ENCODE results near the gene GPR137B.

GPR137B gene

DNA sequence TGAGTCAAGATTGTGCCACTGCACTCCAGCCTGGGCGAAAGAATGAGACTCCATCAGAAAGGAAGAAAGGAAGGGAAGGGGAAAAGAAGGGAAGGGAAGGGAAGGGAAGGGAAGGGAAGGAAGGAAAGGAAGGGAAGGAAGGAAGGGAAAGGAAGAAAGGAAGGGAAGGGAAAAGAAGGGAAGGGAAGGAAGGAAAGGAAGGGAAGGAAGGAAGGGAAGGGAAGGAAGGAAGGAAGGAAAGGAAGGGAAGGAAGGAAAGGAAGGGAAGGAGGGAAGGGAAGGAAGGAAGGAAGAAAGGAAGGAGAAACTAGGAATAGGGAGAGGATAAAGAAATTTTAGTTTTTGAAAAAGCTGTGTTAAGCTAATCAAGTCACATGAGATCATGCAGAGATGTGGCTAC, 44.1 kb upstream of the GPR137B start (continued):
- TF ChIP-seq, protein P1, sequence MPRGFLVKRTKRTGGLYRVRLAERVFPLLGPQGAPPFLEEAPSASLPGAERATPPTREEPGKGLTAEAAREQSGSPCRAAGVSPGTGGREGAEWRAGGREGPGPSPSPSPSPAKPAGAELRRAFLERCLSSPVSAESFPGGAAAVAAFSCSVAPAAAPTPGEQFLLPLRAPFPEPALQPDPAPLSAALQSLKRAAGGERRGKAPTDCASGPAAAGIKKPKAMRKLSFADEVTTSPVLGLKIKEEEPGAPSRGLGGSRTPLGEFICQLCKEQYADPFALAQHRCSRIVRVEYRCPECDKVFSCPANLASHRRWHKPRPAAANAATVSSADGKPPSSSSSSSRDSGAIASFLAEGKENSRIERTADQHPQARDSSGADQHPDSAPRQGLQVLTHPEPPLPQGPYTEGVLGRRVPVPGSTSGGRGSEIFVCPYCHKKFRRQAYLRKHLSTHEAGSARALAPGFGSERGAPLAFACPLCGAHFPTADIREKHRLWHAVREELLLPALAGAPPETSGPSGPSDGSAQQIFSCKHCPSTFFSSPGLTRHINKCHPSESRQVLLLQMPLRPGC (tag by site-specific recombination; IDR thresholded peaks at IDR 0.05), result no peak
- TF ChIP-seq OVOL3 (tag by site-specific recombination; IDR thresholded peaks at IDR 0.05) (no peak), ZFP41 (tag by site-specific recombination; IDR thresholded peaks at IDR 0.05; ENCODE audit: borderline replicate concordance) (no peak), ZNF423 (tag by site-specific recombination; IDR thresholded peaks at IDR 0.05) (no peak), ZFP3 (tag by site-specific recombination; IDR thresholded peaks at IDR 0.05; ENCODE audit: low read depth) (no peak), MYNN (tag by site-specific recombination; IDR thresholded peaks at IDR 0.05; ENCODE audit: borderline replicate concordance) (no peak), ZNF658 (tag by site-specific recombination; IDR thresholded peaks at IDR 0.05) (no peak), PRDM1 (tag by site-specific recombination; IDR thresholded peaks at IDR 0.05) (peak; percentile 88), SALL2 (tag by site-specific recombination; IDR thresholded peaks at IDR 0.05; ENCODE audit: borderline replicate concordance) (no peak; the same call in 1 of the 2 replicates), KLF7 (tag by site-specific recombination; IDR thresholded peaks at IDR 0.05; ENCODE audit: borderline replicate concordance) (no peak), ZNF510 (tag by site-specific recombination; IDR thresholded peaks at IDR 0.05; ENCODE audit: insufficient replicate concordance) (no peak), ZNF239 (tag by site-specific recombination; IDR thresholded peaks at IDR 0.05) (peak; percentile 39; the same call in 1 of the 2 replicates), SCRT1 (tag by site-specific recombination; IDR thresholded peaks at IDR 0.05; ENCODE audit: borderline replicate concordance) (no peak), ZNF473 (tag by site-specific recombination; IDR thresholded peaks at IDR 0.05) (no peak), ZNF426 (tag by site-specific recombination; IDR thresholded peaks at IDR 0.05) (no peak), ZFP37 (tag by site-specific recombination; IDR thresholded peaks at IDR 0.05) (no peak), ZNF561 (tag by site-specific recombination; IDR thresholded peaks at IDR 0.05; ENCODE audit: borderline replicate concordance) (no peak), ZNF544 (tag by site-specific recombination; IDR thresholded peaks at IDR 0.05) (0 out of 2 replicates have a peak, but pooled peaks have one; percentile 53), TCF7L2 (IDR thresholded peaks at IDR 0.05; ENCODE audit: borderline replicate concordance, low read depth, low read length) (no peak), BCL11A (tag by site-specific recombination; IDR thresholded peaks at IDR 0.05; ENCODE audit: low read depth) (no peak)
- TF ChIP-seq, protein P2, sequence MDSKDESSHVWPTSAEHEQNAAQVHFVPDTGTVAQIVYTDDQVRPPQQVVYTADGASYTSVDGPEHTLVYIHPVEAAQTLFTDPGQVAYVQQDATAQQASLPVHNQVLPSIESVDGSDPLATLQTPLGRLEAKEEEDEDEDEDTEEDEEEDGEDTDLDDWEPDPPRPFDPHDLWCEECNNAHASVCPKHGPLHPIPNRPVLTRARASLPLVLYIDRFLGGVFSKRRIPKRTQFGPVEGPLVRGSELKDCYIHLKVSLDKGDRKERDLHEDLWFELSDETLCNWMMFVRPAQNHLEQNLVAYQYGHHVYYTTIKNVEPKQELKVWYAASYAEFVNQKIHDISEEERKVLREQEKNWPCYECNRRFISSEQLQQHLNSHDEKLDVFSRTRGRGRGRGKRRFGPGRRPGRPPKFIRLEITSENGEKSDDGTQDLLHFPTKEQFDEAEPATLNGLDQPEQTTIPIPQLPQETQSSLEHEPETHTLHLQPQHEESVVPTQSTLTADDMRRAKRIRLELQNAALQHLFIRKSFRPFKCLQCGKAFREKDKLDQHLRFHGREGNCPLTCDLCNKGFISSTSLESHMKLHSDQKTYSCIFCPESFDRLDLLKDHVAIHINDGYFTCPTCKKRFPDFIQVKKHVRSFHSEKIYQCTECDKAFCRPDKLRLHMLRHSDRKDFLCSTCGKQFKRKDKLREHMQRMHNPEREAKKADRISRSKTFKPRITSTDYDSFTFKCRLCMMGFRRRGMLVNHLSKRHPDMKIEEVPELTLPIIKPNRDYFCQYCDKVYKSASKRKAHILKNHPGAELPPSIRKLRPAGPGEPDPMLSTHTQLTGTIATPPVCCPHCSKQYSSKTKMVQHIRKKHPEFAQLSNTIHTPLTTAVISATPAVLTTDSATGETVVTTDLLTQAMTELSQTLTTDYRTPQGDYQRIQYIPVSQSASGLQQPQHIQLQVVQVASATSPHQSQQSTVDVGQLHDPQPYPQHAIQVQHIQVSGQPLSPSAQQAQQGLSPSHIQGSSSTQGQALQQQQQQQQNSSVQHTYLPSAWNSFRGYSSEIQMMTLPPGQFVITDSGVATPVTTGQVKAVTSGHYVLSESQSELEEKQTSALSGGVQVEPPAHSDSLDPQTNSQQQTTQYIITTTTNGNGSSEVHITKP (tag by site-specific recombination; IDR thresholded peaks at IDR 0.05), result no peak
- TF ChIP-seq, protein P3, sequence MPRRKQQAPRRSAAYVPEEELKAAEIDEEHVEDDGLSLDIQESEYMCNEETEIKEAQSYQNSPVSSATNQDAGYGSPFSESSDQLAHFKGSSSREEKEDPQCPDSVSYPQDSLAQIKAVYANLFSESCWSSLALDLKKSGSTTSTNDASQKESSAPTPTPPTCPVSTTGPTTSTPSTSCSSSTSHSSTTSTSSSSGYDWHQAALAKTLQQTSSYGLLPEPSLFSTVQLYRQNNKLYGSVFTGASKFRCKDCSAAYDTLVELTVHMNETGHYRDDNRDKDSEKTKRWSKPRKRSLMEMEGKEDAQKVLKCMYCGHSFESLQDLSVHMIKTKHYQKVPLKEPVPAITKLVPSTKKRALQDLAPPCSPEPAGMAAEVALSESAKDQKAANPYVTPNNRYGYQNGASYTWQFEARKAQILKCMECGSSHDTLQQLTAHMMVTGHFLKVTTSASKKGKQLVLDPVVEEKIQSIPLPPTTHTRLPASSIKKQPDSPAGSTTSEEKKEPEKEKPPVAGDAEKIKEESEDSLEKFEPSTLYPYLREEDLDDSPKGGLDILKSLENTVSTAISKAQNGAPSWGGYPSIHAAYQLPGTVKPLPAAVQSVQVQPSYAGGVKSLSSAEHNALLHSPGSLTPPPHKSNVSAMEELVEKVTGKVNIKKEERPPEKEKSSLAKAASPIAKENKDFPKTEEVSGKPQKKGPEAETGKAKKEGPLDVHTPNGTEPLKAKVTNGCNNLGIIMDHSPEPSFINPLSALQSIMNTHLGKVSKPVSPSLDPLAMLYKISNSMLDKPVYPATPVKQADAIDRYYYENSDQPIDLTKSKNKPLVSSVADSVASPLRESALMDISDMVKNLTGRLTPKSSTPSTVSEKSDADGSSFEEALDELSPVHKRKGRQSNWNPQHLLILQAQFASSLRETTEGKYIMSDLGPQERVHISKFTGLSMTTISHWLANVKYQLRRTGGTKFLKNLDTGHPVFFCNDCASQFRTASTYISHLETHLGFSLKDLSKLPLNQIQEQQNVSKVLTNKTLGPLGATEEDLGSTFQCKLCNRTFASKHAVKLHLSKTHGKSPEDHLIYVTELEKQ (tag by site-specific recombination; IDR thresholded peaks at IDR 0.05; ENCODE audit: borderline replicate concordance), result no peak
- TF ChIP-seq, protein P4, sequence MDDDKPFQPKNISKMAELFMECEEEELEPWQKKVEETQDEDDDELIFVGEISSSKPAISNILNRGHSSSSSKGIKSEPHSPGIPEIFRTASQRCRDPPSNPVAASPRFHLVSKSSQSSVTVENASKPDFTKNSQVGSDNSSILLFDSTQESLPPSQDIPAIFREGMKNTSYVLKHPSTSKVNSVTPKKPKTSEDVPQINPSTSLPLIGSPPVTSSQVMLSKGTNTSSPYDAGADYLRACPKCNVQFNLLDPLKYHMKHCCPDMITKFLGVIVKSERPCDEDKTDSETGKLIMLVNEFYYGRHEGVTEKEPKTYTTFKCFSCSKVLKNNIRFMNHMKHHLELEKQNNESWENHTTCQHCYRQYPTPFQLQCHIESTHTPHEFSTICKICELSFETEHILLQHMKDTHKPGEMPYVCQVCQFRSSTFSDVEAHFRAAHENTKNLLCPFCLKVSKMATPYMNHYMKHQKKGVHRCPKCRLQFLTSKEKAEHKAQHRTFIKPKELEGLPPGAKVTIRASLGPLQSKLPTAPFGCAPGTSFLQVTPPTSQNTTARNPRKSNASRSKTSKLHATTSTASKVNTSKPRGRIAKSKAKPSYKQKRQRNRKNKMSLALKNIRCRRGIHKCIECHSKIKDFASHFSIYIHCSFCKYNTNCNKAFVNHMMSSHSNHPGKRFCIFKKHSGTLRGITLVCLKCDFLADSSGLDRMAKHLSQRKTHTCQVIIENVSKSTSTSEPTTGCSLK (tag by site-specific recombination; IDR thresholded peaks at IDR 0.05), result no peak
- TF ChIP-seq, protein P5, sequence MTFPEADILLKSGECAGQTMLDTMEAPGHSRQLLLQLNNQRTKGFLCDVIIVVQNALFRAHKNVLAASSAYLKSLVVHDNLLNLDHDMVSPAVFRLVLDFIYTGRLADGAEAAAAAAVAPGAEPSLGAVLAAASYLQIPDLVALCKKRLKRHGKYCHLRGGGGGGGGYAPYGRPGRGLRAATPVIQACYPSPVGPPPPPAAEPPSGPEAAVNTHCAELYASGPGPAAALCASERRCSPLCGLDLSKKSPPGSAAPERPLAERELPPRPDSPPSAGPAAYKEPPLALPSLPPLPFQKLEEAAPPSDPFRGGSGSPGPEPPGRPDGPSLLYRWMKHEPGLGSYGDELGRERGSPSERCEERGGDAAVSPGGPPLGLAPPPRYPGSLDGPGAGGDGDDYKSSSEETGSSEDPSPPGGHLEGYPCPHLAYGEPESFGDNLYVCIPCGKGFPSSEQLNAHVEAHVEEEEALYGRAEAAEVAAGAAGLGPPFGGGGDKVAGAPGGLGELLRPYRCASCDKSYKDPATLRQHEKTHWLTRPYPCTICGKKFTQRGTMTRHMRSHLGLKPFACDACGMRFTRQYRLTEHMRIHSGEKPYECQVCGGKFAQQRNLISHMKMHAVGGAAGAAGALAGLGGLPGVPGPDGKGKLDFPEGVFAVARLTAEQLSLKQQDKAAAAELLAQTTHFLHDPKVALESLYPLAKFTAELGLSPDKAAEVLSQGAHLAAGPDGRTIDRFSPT (tag by site-specific recombination; IDR thresholded peaks at IDR 0.05), result no peak
- TF ChIP-seq, protein P6, sequence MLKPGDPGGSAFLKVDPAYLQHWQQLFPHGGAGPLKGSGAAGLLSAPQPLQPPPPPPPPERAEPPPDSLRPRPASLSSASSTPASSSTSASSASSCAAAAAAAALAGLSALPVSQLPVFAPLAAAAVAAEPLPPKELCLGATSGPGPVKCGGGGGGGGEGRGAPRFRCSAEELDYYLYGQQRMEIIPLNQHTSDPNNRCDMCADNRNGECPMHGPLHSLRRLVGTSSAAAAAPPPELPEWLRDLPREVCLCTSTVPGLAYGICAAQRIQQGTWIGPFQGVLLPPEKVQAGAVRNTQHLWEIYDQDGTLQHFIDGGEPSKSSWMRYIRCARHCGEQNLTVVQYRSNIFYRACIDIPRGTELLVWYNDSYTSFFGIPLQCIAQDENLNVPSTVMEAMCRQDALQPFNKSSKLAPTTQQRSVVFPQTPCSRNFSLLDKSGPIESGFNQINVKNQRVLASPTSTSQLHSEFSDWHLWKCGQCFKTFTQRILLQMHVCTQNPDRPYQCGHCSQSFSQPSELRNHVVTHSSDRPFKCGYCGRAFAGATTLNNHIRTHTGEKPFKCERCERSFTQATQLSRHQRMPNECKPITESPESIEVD (tag by site-specific recombination; IDR thresholded peaks at IDR 0.05), result no peak
